HL-60 (cell line): ENCODE results near the gene TXNL4B.

Experiments used
- DNase-seq, 2 experiments: peaks; one replicate each; pipeline ENCODE4 v3.0.0-alpha.2; 2010 to 2020; ENCODE audit warnings: low read depth in 1 of 2, low spot score in 1 of 2
- H3K27ac ChIP-seq: fragments of 250-450 bp; sonication (Bioruptor Pico); replicated peaks from 2 replicates; pipeline ENCODE4 v1.5.1; 2020; ENCODE audit warnings: mild to moderate bottlenecking, moderate library complexity
- H3K27me3 ChIP-seq: fragments of 250-450 bp; sonication (Bioruptor Pico); 2 replicates; pipeline ENCODE4 v1.5.1; 2021; ENCODE audit warnings: mild to moderate bottlenecking, moderate library complexity; ENCODE audit not compliant: insufficient read depth, poor library complexity, severe bottlenecking
- H3K4me3 ChIP-seq: replicated peaks from 2 replicates; pipeline ENCODE4 v1.5.1; 2011; ENCODE audit warnings: mild to moderate bottlenecking, control low read depth, low read length; ENCODE audit not compliant: insufficient read depth
- CTCF ChIP-seq: IDR thresholded peaks from one replicate; pipeline ENCODE4 v1.5.1; 2011; ENCODE audit warnings: low read length, control low read depth, inconsistent platforms; ENCODE audit not compliant: insufficient read depth
- GABPA ChIP-seq: IDR thresholded peaks from 2 replicates; pipeline ENCODE4 v1.6.1; 2012; ENCODE audit warnings: low read depth
- POLR2AphosphoS5 ChIP-seq: IDR thresholded peaks from 2 replicates; pipeline ENCODE4 v1.6.1; 2012; ENCODE audit warnings: low read depth
- SPI1 ChIP-seq: IDR thresholded peaks from 2 replicates; pipeline ENCODE4 v1.6.1; 2012; ENCODE audit warnings: low read depth, mild to moderate bottlenecking, borderline replicate concordance
- TF ChIP-seq, protein P1 (sequence below): IDR thresholded peaks from 2 replicates; pipeline ENCODE4 v1.6.1; 2012; ENCODE audit warnings: low read depth; ENCODE audit not compliant: insufficient replicate concordance

The TXNL4B gene

GRCh38 chr16:72091217-72091616, 2.2 kb downstream of the TXNL4B start:
- Histone ChIP-seq H3K27me3 (no peaks in the 10 kb centered on the region), H3K4me3 (no peak overlapping the region), H3K27ac (no peak overlapping the region)
- no peak for DNase-seq
- TF ChIP-seq CTCF (no peak), SPI1 (no peak), POLR2AphosphoS5 (no peak), GABPA (no peak)
- TF ChIP-seq, protein P1, sequence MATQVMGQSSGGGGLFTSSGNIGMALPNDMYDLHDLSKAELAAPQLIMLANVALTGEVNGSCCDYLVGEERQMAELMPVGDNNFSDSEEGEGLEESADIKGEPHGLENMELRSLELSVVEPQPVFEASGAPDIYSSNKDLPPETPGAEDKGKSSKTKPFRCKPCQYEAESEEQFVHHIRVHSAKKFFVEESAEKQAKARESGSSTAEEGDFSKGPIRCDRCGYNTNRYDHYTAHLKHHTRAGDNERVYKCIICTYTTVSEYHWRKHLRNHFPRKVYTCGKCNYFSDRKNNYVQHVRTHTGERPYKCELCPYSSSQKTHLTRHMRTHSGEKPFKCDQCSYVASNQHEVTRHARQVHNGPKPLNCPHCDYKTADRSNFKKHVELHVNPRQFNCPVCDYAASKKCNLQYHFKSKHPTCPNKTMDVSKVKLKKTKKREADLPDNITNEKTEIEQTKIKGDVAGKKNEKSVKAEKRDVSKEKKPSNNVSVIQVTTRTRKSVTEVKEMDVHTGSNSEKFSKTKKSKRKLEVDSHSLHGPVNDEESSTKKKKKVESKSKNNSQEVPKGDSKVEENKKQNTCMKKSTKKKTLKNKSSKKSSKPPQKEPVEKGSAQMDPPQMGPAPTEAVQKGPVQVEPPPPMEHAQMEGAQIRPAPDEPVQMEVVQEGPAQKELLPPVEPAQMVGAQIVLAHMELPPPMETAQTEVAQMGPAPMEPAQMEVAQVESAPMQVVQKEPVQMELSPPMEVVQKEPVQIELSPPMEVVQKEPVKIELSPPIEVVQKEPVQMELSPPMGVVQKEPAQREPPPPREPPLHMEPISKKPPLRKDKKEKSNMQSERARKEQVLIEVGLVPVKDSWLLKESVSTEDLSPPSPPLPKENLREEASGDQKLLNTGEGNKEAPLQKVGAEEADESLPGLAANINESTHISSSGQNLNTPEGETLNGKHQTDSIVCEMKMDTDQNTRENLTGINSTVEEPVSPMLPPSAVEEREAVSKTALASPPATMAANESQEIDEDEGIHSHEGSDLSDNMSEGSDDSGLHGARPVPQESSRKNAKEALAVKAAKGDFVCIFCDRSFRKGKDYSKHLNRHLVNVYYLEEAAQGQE, result no peak

GRCh38 chr16:72085002-72085401, 8.4 kb downstream of the TXNL4B start:
- Histone ChIP-seq H3K27ac (no peak overlapping the region), H3K27me3 (no peaks in the 10 kb centered on the region), H3K4me3 (no peak overlapping the region)
- TF ChIP-seq, protein P1, result no peak
- TF ChIP-seq POLR2AphosphoS5, result no peak
- no peak for TF ChIP-seq CTCF
- no peak for TF ChIP-seq SPI1
- no peak for TF ChIP-seq GABPA
- no peak for DNase-seq

GRCh38 chr16:72084445-72084844, 9.0 kb downstream of the TXNL4B start:
- no peak for DNase-seq

More at GRCh38 chr16:72084445-72084844, 9.0 kb downstream of the TXNL4B start:
- Histone ChIP-seq H3K27ac (no peak overlapping the region), H3K27me3 (no peaks in the 10 kb centered on the region), H3K4me3 (no peak overlapping the region)
- TF ChIP-seq, protein P1, result no peak
- TF ChIP-seq GABPA, result no peak
- no peak for TF ChIP-seq SPI1
- TF ChIP-seq POLR2AphosphoS5, result no peak
- no peak for TF ChIP-seq CTCF
